K562 (cell line): ENCODE measurements around the gene DNAJC6. TPM values are rescaled to one million over a fixed set of nuclear protein-coding genes. Genes with fewer than 3 reads are reported as not detected.
A peak's percentile ranks its signal among the peaks of the same experiment; 100 is the strongest.

Experiments
- DMBX1 ChIP-seq: fragments of 250-450 bp; sonication (Bioruptor Pico); IDR thresholded peaks from 2 replicates; pipeline ENCODE4 v1.8.0; 2022; ENCODE audit warnings: inconsistent platforms, mild to moderate bottlenecking, moderate library complexity, borderline replicate concordance
- ELF2 ChIP-seq: fragments of 250-450 bp; sonication (Bioruptor Pico); IDR thresholded peaks from 2 replicates; pipeline ENCODE4 v1.5.0; 2021; ENCODE audit warnings: mild to moderate bottlenecking
- HES1 ChIP-seq: fragments of 450-650 bp; IDR thresholded peaks from 2 replicates; pipeline ENCODE4 v1.6.1; 2016; ENCODE audit warnings: low read depth, mild to moderate bottlenecking, moderate library complexity
- HIVEP1 ChIP-seq: fragments of 250-450 bp; sonication (Bioruptor Pico); IDR thresholded peaks from 2 replicates; pipeline ENCODE4 v1.4.0; 2020; ENCODE audit warnings: mild to moderate bottlenecking
- MGA ChIP-seq: fragments of 450-650 bp; IDR thresholded peaks from 2 replicates; pipeline ENCODE4 v1.6.1; 2016; ENCODE audit warnings: mild to moderate bottlenecking, moderate library complexity
- RFX7 ChIP-seq: fragments of 250-450 bp; sonication (Bioruptor Pico); IDR thresholded peaks from 2 replicates; pipeline ENCODE4 v1.5.1; 2021; ENCODE audit warnings: mild to moderate bottlenecking
- TFAM ChIP-seq: fragments of 250-450 bp; sonication (Bioruptor Pico); conservative IDR thresholded peaks from 2 replicates; pipeline ENCODE4 v1.5.0; 2021; ENCODE audit warnings: mild to moderate bottlenecking, moderate library complexity
- TRIM25 ChIP-seq: fragments of 450-650 bp; IDR thresholded peaks from 2 replicates; pipeline ENCODE4 v1.7.0; 2016; ENCODE audit warnings: borderline replicate concordance
- U2AF2 ChIP-seq: fragments of 200-400 bp; formaldehyde crosslinking; optimal IDR thresholded peaks from 2 replicates; pipeline ENCODE3; 2017; ENCODE audit warnings: low read depth, mild to moderate bottlenecking, low read length
- ZNF175 ChIP-seq: fragments of 200-800 bp; sonication (Bioruptor generic); IDR thresholded peaks from 2 replicates; pipeline ENCODE4 v1.6.1; 2016; ENCODE audit warnings: low read depth, mild to moderate bottlenecking, missing genetic modification characterization, missing compliant biosample characterization
- polyA plus RNA-seq, 8 experiments: library from polyadenylated mRNA; depleted of rRNA in 4 of 8; stranded (reverse) in 5 of 8; unstranded in 3 of 8; fragments of >200 nt; fragmentation: Nextera tagmentation in 2 of 8; fragmentation: Illumina TruSeq in 1 of 8; extraction: Ambion mirVana in 2 of 8; extraction: Trizol in 1 of 8; gene quantifications; 2 replicates each; pipeline versions ENCODE4 v1.2.1 to v1.2.3, GENCODE V29; 2011 to 2014; ENCODE audit warnings: inconsistent platforms in 1 of 8, missing spikeins in 1 of 8
- total RNA-seq, 7 experiments: library from RNA; depleted of rRNA in 6 of 7; stranded (reverse); fragments of >200 nt in 6 of 7; fragmentation: Illumina TruSeq in 2 of 7; extraction: Trizol in 2 of 7; gene quantifications; 2 replicates each; pipeline versions ENCODE4 v1.2.1 to v1.2.3, GENCODE V29; 2011 to 2021; ENCODE audit warnings: low replicate concordance in 1 of 7

Gene DNAJC6
- total and polyA plus RNA-seq, 9 of the 15 experiments (the other 6 are each of a cell fraction or from before 2014, with no cell fraction given): 6.7 to 78.7 (median 28.0) TPM

GRCh38 chr1:65277605-65278347, 31.6 kb upstream of the DNAJC6 start (continued):
- no peak for TF ChIP-seq MGA
- no peak for TF ChIP-seq TRIM25
- no peak for TF ChIP-seq RFX7 (CRISPR knock-in tag)
- TF ChIP-seq ZNF175 (CRISPR knock-in tag): no peak
- TF ChIP-seq DMBX1 (CRISPR knock-in tag): peak; percentile 84
- no peak for TF ChIP-seq HES1
- TF ChIP-seq ELF2 (CRISPR knock-in tag): no peak
- TF ChIP-seq U2AF2: no peak
- TF ChIP-seq HIVEP1: no peak
- TF ChIP-seq TFAM (CRISPR knock-in tag): no peak
